ENCODE data around the gene MTCH1. TPM values are rescaled to one million over a fixed set of nuclear protein-coding genes. Genes with fewer than 3 reads are reported as not detected.
A peak's percentile ranks its signal among the peaks of the same experiment; 100 is the strongest.

The MTCH1 gene
- total RNA-seq, 4 donors from 2014 or later: 127 to 186 (median 158) TPM

- TF ChIP-seq POLR2A (IDR thresholded peaks at IDR 0.05) (no peak), CTCF (IDR thresholded peaks at IDR 0.05) (no peak)
- no peaks in the 10 kb centered on the region for H3K27me3 ChIP-seq
- H3K4me3 ChIP-seq: no peak overlapping the region
- H3K36me3 ChIP-seq: no peaks in the 10 kb centered on the region
- no peaks in the 10 kb centered on the region for H3K4me1 ChIP-seq
- DNase-seq: peak in 1 of 3 donors; percentile 14
- no peaks in the 10 kb centered on the region for H3K9me3 ChIP-seq
- H3K27ac ChIP-seq: no peak overlapping the region
These were observed 48.1 kb downstream of the MTCH1 start for GRCh38 chr6:36937896-36938295.

GRCh38 chr6:36936824-36937223 lies 49.2 kb downstream of the MTCH1 start:
- Histone ChIP-seq H3K27me3 (no peaks in the 10 kb centered on the region), H3K36me3 (no peaks in the 10 kb centered on the region), H3K4me3 (no peak overlapping the region), H3K4me1 (no peaks in the 10 kb centered on the region), H3K27ac (no peak overlapping the region), H3K9me3 (no peaks in the 10 kb centered on the region)
- DNase-seq: no peak
- no peak for TF ChIP-seq CTCF (IDR thresholded peaks at IDR 0.05)

- TF ChIP-seq POLR2A (IDR thresholded peaks at IDR 0.05) (no peak), CTCF (IDR thresholded peaks at IDR 0.05) (no peak)
- Histone ChIP-seq H3K4me1 (no peaks in the 10 kb centered on the region), H3K9me3 (no peaks in the 10 kb centered on the region), H3K27ac (no peak overlapping the region), H3K27me3 (no peaks in the 10 kb centered on the region), H3K36me3 (no peaks in the 10 kb centered on the region), H3K4me3 (no peak overlapping the region)
- no peak for DNase-seq
These were observed 51.1 kb downstream of the MTCH1 start for GRCh38 chr6:36934901-36935300.

- DNase-seq: no peak
- Histone ChIP-seq H3K4me1 (no peaks in the 10 kb centered on the region), H3K9me3 (no peaks in the 10 kb centered on the region), H3K36me3 (no peaks in the 10 kb centered on the region), H3K27ac (no peak overlapping the region), H3K27me3 (no peaks in the 10 kb centered on the region), H3K4me3 (no peak overlapping the region)
- no peak for TF ChIP-seq CTCF (IDR thresholded peaks at IDR 0.05)
- TF ChIP-seq POLR2A (IDR thresholded peaks at IDR 0.05): no peak
These were observed 52.5 kb downstream of the MTCH1 start for GRCh38 chr6:36933519-36933918.

- Histone ChIP-seq H3K4me1 (no peaks in the 10 kb centered on the region), H3K9me3 (no peaks in the 10 kb centered on the region), H3K27me3 (no peaks in the 10 kb centered on the region), H3K36me3 (no peaks in the 10 kb centered on the region), H3K4me3 (no peak overlapping the region), H3K27ac (no peak overlapping the region)
- TF ChIP-seq POLR2A (IDR thresholded peaks at IDR 0.05) (no peak), CTCF (IDR thresholded peaks at IDR 0.05) (no peak)
- no peak for DNase-seq
These were observed 52.9 kb downstream of the MTCH1 start for GRCh38 chr6:36933102-36933501.

GRCh38 chr6:36930483-36930882 lies 55.5 kb downstream of the MTCH1 start:
- no peak for DNase-seq
- Histone ChIP-seq H3K36me3 (no peaks in the 10 kb centered on the region), H3K27me3 (no peaks in the 10 kb centered on the region), H3K4me1 (no peaks in the 10 kb centered on the region), H3K9me3 (no peaks in the 10 kb centered on the region), H3K4me3 (no peak overlapping the region), H3K27ac (no peak overlapping the region)
- no peak for TF ChIP-seq CTCF (IDR thresholded peaks at IDR 0.05)
- no peak for TF ChIP-seq POLR2A (IDR thresholded peaks at IDR 0.05)

Data from Peyer's patch (tissue), 4 donors.